OCI-LY1 (cell line): ENCODE measurements around the gene UBE2G1.
A peak's percentile ranks its signal among the peaks of the same experiment; 100 is the strongest.

Experiments
- H2AFZ ChIP-seq: fragments of 200-600 bp; sonication (generic), shearing (Covaris generic); 2 replicates; pipeline ENCODE4 v1.6.0; 2014; ENCODE audit warnings: antibody characterized with exemption, mild to moderate bottlenecking, low read length
- H3F3A ChIP-seq: fragments of 200-600 bp; sonication (generic), shearing (Covaris generic); 2 replicates; pipeline ENCODE4 v1.6.0; 2014; ENCODE audit warnings: mild to moderate bottlenecking, antibody characterized with exemption, low read length, moderate library complexity; ENCODE audit not compliant: insufficient read depth
- H3K27ac ChIP-seq: fragments of 200-600 bp; sonication (generic); 2 replicates; pipeline ENCODE4 v1.5.1; 2014; ENCODE audit warnings: low read length, mixed run types, mild to moderate bottlenecking, low read depth; ENCODE audit not compliant: poor library complexity, severe bottlenecking
- H3K27me3 ChIP-seq: fragments of 200-600 bp; sonication (generic); 2 replicates; pipeline ENCODE4 v1.6.0; 2014; ENCODE audit warnings: antibody characterized with exemption, mild to moderate bottlenecking, low read length, moderate library complexity; ENCODE audit not compliant: insufficient read depth
- H3K36me3 ChIP-seq: fragments of 200-600 bp; sonication (generic); 2 replicates; pipeline ENCODE4 v1.6.1; 2014; ENCODE audit warnings: mild to moderate bottlenecking, antibody characterized with exemption, low read length, moderate library complexity, mixed read lengths; ENCODE audit not compliant: insufficient read depth
- H3K4me1 ChIP-seq: fragments of 200-600 bp; sonication (generic); 2 replicates; pipeline ENCODE4 v1.5.1; 2014; ENCODE audit warnings: mild to moderate bottlenecking, low read length, moderate library complexity; ENCODE audit not compliant: insufficient read depth, severe bottlenecking
- H3K4me2 ChIP-seq: fragments of 200-600 bp; sonication (generic), shearing (Covaris generic); 2 replicates; pipeline ENCODE4 v1.6.1; 2014; ENCODE audit warnings: low read length
- H3K4me3 ChIP-seq: fragments of 200-600 bp; sonication (generic); 2 replicates; pipeline ENCODE4 v1.5.1; 2014; ENCODE audit warnings: low read length, low read depth, mild to moderate bottlenecking, mixed read lengths; ENCODE audit not compliant: poor library complexity, severe bottlenecking
- H3K79me2 ChIP-seq: fragments of 200-600 bp; shearing (Covaris generic); 2 replicates; pipeline ENCODE4 v1.6.1; 2016; ENCODE audit warnings: mixed run types, low read length, mixed read lengths; ENCODE audit not compliant: insufficient read depth
- H3K9ac ChIP-seq: fragments of 200-600 bp; sonication (generic), shearing (Covaris generic); 2 replicates; pipeline ENCODE4 v1.6.1; 2014; ENCODE audit warnings: mild to moderate bottlenecking, low read length, mixed read lengths
- H3K9me2 ChIP-seq: fragments of 200-600 bp; sonication (generic), shearing (Covaris generic); 2 replicates; pipeline ENCODE4 v1.6.1; 2014; ENCODE audit warnings: low read depth, mild to moderate bottlenecking, low read length, mixed read lengths
- H3K9me3 ChIP-seq: fragments of 200-600 bp; shearing (Covaris generic); 2 replicates; pipeline ENCODE4 v1.6.1; 2014; ENCODE audit warnings: low read length, mixed read lengths
- H4K20me1 ChIP-seq: fragments of 200-600 bp; sonication (generic), shearing (Covaris generic); 2 replicates; pipeline ENCODE4 v1.6.0; 2016; ENCODE audit warnings: mild to moderate bottlenecking, low read length; ENCODE audit not compliant: insufficient read depth
- CTCF ChIP-seq: fragments of 200-600 bp; sonication (generic), shearing (Covaris generic); IDR thresholded peaks from 2 replicates; pipeline ENCODE4 v1.5.1; 2017; ENCODE audit warnings: mild to moderate bottlenecking, antibody characterized with exemption, low read length, moderate library complexity, mixed read lengths
- EZH2 ChIP-seq: fragments of 200-600 bp; sonication (generic), shearing (Covaris generic); IDR thresholded peaks from 2 replicates; pipeline ENCODE4 v1.8.0; 2017; ENCODE audit warnings: borderline replicate concordance, mixed run types, mild to moderate bottlenecking, antibody characterized with exemption, low read length, moderate library complexity, mixed read lengths

Gene UBE2G1

DNA sequence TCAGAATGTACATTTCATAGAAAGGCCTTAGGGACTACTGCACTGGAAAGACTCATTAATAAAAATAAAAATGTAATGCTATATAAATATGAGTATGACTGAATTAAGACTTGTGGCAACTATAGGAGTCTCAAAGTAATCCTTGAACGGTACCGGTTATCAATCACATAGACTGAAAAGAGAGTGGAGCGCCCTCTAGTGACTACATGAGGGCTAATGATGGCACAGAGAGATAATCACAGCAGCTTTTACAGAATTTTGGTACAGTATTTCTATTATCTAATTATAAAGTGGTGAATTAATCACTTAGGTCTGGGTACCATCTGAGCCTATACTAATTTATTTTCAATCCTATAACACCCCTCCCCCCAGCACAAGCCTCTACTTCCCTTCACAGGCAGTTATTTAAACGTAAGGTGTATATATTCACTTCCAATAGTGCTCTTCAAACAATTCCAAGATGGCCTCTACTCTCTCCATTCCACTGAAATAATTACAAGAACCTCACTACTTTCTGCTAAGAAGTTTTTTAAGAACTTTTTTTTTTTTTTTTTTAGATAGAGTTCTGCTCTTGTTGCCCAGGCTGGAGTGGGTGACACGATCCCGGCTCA, 62.0 kb downstream of the UBE2G1 start:
- TF ChIP-seq EZH2 (no peak), CTCF (peak; percentile 72)
- no peak overlapping the region for H3K4me2 ChIP-seq
- H3K9me2 ChIP-seq: no peaks in the 10 kb centered on the region
- H3K9ac ChIP-seq: no peak overlapping the region
- peaks cover 71% of the 10 kb centered on the region for H3K36me3 ChIP-seq
- H4K20me1 ChIP-seq: peaks cover 6% of the 10 kb centered on the region; the same call in 1 of the 2 replicates
- no peak overlapping the region for H2AFZ ChIP-seq
- H3K4me1 ChIP-seq: peaks cover under 1% of the 10 kb centered on the region
- H3K27ac ChIP-seq: no peak overlapping the region
- H3K9me3 ChIP-seq: no peaks in the 10 kb centered on the region
- H3K4me3 ChIP-seq: no peak overlapping the region
- no peaks in the 10 kb centered on the region; the same call in 1 of the 2 replicates for H3F3A ChIP-seq
- H3K27me3 ChIP-seq: no peaks in the 10 kb centered on the region
- peaks cover 69% of the 10 kb centered on the region for H3K79me2 ChIP-seq

- no peaks in the 10 kb centered on the region; the same call in 1 of the 2 replicates for H3F3A ChIP-seq
- no peak overlapping the region for H2AFZ ChIP-seq
- no peaks in the 10 kb centered on the region for H3K9me3 ChIP-seq
- no peaks in the 10 kb centered on the region for H3K27me3 ChIP-seq
- TF ChIP-seq EZH2 (no peak), CTCF (no peak)
- H3K4me3 ChIP-seq: no peak overlapping the region
- H3K9me2 ChIP-seq: no peaks in the 10 kb centered on the region
- peaks cover 6% of the 10 kb centered on the region; the same call in 1 of the 2 replicates for H4K20me1 ChIP-seq
- H3K79me2 ChIP-seq: peaks cover 55% of the 10 kb centered on the region
- peaks cover 23% of the 10 kb centered on the region for H3K4me1 ChIP-seq
- H3K4me2 ChIP-seq: no peak overlapping the region
- peaks cover 75% of the 10 kb centered on the region for H3K36me3 ChIP-seq
- H3K9ac ChIP-seq: no peak overlapping the region
- H3K27ac ChIP-seq: no peak overlapping the region
These were observed 65.4 kb downstream of the UBE2G1 start for GRCh38 chr17:4301066-4301465.

- H3K4me1 ChIP-seq: peaks cover 23% of the 10 kb centered on the region
- H3K36me3 ChIP-seq: peaks cover 76% of the 10 kb centered on the region
- H3K27me3 ChIP-seq: no peaks in the 10 kb centered on the region
- H3K79me2 ChIP-seq: peaks cover 38% of the 10 kb centered on the region
- H3K4me2 ChIP-seq: no peak overlapping the region
- H3F3A ChIP-seq: no peaks in the 10 kb centered on the region
- no peak overlapping the region for H2AFZ ChIP-seq
- H3K9me2 ChIP-seq: no peaks in the 10 kb centered on the region
- no peaks in the 10 kb centered on the region for H3K9me3 ChIP-seq
- no peak overlapping the region for H3K4me3 ChIP-seq
- TF ChIP-seq EZH2: no peak
- no peak for TF ChIP-seq CTCF
- H3K9ac ChIP-seq: no peak overlapping the region
- H3K27ac ChIP-seq: peak overlapping the region; percentile 12
- no peaks in the 10 kb centered on the region for H4K20me1 ChIP-seq
These were observed 69.1 kb downstream of the UBE2G1 start for GRCh38 chr17:4297351-4297750.
